ENCODE measurements around the gene CRHR2. TPM values are rescaled to one million over a fixed set of nuclear protein-coding genes. Genes with fewer than 3 reads are reported as not detected.

CRHR2 gene
- total RNA-seq, 2 donors from 2014 or later = 0.22 to 0.47 TPM

GRCh38 chr7:30700941-30701340, 18.7 kb upstream of the CRHR2 start:
- TF ChIP-seq CTCF (IDR thresholded peaks at IDR 0.05) = no peak
- DNase-seq (ENCODE audit: low spot score) = no peak
- H3K27ac ChIP-seq = no peak overlapping the region

GRCh38 chr7:30699706-30700495, 17.6 kb upstream of the CRHR2 start:
- Histone ChIP-seq H3K4me1 (peaks cover 0 to 22% of the 10 kb centered on the region in 2 donors), H3K36me3 (no peaks in the 10 kb centered on the region), H3K9me3 (no peaks in the 10 kb centered on the region), H3K4me3 (no peak overlapping the region), H3K27ac (no peak overlapping the region), H3K27me3 (no peaks in the 10 kb centered on the region)
- TF ChIP-seq CTCF (IDR thresholded peaks at IDR 0.05) = no peak
- no peak for DNase-seq (ENCODE audit: low spot score)

More at GRCh38 chr7:30700941-30701340, 18.7 kb upstream of the CRHR2 start:
- Histone ChIP-seq H3K36me3 (no peaks in the 10 kb centered on the region), H3K4me3 (no peak overlapping the region), H3K9me3 (no peaks in the 10 kb centered on the region), H3K27me3 (no peaks in the 10 kb centered on the region), H3K4me1 (peaks cover 0 to 20% of the 10 kb centered on the region in 2 donors)

- no peak overlapping the region for H3K27ac ChIP-seq
- H3K36me3 ChIP-seq = no peaks in the 10 kb centered on the region
- H3K27me3 ChIP-seq = no peaks in the 10 kb centered on the region
- no peak overlapping the region for H3K4me3 ChIP-seq
- no peak for DNase-seq (ENCODE audit: low spot score)
- no peak for TF ChIP-seq CTCF (IDR thresholded peaks at IDR 0.05)
- H3K9me3 ChIP-seq = no peaks in the 10 kb centered on the region
- peaks cover 0 to 31% of the 10 kb centered on the region in 2 donors for H3K4me1 ChIP-seq
These were observed 16.2 kb upstream of the CRHR2 start for GRCh38 chr7:30698481-30698880.

GRCh38 chr7:30697719-30698460, 15.6 kb upstream of the CRHR2 start:
- Histone ChIP-seq H3K4me3 (no peak overlapping the region), H3K4me1 (peaks cover 0 to 31% of the 10 kb centered on the region in 2 donors), H3K27me3 (no peaks in the 10 kb centered on the region), H3K9me3 (no peaks in the 10 kb centered on the region), H3K36me3 (no peaks in the 10 kb centered on the region), H3K27ac (no peak overlapping the region)
- no peak for DNase-seq (ENCODE audit: low spot score)
- TF ChIP-seq CTCF (IDR thresholded peaks at IDR 0.05) = no peak

GRCh38 chr7:30694774-30695721, 12.8 kb upstream of the CRHR2 start:
- no peak overlapping the region for H3K4me3 ChIP-seq
- no peaks in the 10 kb centered on the region for H3K9me3 ChIP-seq
- no peak overlapping the region for H3K27ac ChIP-seq
- H3K4me1 ChIP-seq = peaks cover 0 to 31% of the 10 kb centered on the region in 2 donors
- DNase-seq (ENCODE audit: low spot score) = no peak
- H3K27me3 ChIP-seq = no peaks in the 10 kb centered on the region
- no peak for TF ChIP-seq CTCF (IDR thresholded peaks at IDR 0.05)
- no peaks in the 10 kb centered on the region for H3K36me3 ChIP-seq

Measured in right atrium auricular region (tissue), 2 donors.